Measurements from ENCODE around the gene MRGPRF.

The MRGPRF gene

DNA sequence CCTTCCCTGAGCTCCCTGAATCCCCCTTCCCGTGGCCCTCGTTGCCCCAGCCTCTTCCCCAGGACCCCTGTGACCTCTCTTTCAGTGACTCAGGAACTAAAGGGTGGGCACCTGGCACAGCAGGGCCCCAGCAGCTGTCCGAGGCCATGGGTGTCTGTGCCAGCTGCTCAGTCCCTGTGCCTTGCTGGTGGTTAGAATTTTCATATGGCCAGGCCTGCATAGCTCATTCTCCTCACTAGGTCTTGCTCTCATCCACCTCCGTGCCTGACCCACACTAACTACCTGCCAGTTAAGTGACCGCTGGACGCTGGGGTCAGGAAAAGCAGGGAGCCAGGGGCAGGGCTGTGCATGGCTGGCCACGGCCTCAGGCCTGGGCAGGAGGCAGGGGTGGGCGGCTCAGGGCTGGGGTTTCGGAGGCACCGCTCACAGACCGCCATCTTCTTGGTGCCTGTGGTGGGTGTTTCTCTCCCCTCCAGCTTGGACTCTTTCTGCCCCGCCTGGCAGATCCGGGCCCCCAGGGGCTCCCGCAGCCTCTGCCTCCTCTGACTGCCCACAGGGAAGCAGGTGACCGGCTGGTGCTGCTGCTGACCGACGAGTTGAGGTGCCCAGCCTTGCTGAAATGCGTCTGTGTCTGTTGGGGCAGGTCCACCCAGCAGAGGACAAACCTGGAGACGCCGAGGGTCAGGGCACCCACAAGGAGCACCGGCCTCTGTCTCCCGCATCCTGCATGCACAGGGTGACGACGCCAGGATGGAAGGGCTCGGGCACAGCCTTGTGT is 52.6 kb downstream of the MRGPRF start:
- no peak for DNase-seq

DNA sequence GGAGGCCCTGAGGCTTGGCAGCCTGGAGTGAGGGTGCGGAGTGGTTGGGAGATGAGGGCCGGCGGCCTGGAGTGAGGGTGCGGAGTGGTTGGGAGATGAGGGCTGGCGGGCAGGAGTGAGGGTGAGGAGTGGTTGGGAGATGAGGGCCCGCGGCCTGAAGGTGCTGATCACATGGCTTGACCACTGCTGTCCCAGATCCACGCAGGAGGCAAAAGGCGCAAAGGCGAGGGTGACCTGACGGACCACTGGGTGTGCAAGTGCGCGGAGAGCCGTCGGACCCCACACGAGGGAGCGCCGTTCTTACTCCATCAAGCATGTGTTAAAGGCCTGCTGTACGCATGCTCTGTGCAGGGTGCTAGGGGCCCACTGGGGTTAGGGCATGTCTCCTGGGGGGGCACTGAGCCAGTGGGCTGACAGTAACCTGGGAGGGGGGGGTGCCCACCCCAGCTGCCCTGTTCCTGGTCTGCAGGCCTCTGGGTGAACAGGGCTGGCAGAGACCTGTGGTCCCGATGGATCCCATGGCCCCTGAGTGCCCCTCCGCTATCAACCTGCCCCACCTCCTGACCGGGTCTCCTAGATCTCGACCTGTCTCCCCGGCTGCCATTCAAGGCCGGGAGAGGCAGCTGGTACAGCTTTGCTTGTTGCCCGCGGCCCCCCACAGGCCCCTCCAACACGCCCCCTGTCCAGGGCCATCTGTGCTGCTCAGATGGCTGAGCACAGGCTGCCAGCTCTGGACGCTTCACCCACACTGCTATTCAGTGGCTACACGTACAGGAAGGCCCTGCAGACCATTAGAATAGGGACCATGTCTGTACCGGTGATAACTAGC is 53.4 kb downstream of the MRGPRF start:
- DNase-seq = no peak

DNA sequence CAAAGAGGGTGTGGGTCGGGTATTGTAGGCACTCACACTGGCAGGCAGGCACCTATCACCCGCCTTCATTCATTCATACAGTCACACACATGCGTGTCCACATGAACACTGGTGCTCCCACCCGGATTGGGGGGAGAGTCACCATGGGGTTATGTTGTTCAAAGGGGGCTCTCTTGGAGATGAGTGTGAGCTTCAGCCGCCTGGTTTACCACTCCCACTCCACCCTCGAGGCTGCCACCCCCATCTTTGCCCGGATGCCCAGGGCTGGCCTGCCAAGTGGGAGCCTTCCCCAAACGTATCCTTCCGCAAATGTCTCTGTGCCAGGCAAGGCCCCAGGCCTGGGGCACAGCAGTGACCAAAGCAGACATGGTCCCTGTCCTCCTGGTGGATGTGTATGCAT is 54.8 kb downstream of the MRGPRF start:
- no peak for DNase-seq

DNA sequence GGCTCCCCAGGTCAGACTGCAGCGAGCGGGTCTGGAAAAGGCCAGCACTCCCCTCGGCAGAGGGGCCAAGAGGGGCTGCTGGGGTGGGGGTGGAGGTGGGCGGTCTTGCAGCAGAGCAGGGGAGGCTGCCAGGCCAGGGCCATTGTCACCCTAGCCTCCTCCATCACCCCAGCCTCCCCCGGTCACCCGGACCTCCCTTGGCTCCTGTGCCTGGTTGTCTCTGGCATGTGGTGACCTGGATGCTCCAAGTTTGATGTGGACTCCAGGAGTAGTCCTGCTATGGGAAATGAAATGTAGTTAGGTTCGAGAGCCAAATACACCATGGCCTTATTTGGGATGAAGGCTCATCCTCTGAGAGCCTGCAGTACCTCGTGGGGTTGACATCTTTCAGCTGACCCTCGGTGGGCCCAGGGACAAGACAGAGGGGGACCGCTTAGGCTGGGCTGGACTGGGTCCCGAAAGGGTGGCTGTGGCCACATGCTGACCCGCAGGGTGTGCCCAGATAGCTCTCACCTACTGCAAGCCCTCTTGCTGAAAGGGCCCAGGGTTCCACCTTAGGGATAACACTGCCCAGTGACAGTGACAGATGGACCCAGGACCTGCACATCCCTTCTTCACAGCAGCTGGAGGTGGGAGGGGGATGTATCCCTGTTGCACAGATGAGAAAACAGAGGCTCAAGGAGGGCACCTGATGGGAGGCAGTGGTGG is 56.3 kb downstream of the MRGPRF start:
- DNase-seq = no peak

DNA sequence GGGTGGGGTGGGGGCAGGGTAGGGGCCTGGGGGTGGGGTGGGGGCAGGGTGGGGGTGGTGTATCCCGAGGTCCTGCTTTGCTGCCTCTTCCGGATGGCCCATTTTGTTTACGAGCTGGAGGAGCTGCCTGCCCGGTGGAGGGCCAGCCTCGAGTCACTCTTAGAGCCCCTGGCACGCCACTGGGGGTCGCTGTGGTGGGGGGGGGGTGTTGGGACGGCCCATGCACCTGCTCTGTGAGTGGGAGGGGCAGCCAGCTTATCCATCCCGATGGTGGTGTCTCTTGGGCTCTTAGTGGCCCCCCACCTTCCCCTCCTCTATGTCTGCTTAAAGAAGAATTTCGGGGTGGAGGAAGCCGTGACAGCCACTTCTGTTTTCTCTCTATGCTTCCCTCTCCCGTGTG is 56.9 kb downstream of the MRGPRF start:
- no peak for DNase-seq

DNA sequence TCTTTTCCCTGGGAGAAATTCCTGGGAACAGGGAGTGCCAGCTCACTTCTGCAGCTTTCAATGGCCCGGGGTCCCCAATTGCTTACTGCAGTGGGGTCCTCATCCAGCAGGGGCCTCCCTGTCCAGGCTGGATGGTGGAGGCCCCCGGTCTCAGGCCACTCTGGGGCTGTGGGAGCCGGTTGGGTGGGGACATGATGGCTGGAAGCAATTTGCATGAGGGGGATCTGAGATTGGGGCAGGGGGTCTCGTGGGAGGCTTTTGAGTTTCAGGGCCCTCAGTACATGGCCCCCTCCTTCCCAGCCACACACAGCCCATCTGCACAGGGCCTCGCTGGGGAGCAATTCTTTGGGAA is 57.5 kb downstream of the MRGPRF start:
- no peak for DNase-seq

DNA sequence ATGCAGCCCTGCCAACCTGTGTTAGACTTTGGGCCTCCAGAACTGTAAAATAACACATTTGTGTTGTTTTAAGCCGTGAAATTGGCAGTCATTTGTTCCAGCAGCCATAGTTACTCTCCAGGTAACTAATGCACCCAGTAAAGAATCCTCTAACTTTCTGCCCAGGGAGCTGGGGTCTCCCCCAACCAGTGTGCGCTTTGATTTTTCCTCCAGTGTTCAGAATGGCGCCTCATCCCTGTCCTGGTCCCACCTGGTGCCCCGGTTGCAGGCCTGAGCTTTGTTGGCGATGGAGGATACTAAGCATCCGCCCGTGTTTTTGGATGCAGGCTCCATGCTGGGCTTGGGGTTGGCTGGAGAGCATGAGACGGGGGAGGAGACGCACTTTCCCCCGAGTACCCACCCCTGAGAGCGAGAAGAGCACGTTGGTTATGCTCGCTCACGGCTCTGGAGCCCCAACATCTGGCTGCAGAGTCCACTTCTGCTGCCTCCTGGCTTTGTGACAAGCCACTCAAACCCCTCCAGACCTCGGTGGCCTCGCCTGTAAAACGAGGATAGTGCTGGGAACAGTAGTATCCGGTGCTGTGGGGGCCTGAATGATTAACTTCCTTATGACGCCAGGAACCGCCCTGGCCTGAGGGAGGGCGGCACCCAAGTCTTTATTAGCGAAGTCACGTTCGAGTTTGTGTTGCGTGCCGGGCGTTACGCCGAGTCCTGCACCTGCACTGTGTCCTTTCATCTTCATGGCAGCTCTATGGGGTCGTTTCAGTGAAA is 58.0 kb downstream of the MRGPRF start:
- no peak for DNase-seq
